Lung (tissue), 12 donors: ENCODE data around the gene GAB3. TPM values are rescaled to one million over a fixed set of nuclear protein-coding genes. Genes with fewer than 3 reads are reported as not detected.

ENCODE experiments used
- ATAC-seq: fragments of 200-7000 bp; cut with Tn5 transposase; one replicate; pipeline ENCODE4 v1.9.1; 2020; ENCODE audit warnings: moderate number of reproducible peaks; ENCODE audit not compliant: insufficient read depth, low FRiP score
- DNase-seq, 3 donors: peaks; one replicate each; pipeline ENCODE4 v3.0.0-alpha.2; 2013 to 2017
- H3K27ac ChIP-seq, 2 donors: one replicate each; pipeline ENCODE4 v1.5.1; 2013; ENCODE audit warnings: mild to moderate bottlenecking in 2 of 2, moderate library complexity in 2 of 2, control low read depth in 1 of 2, inconsistent platforms in 1 of 2, low read depth in 1 of 2, low read length in 1 of 2
- H3K27me3 ChIP-seq, 3 donors: one replicate each; pipeline ENCODE4 v1.5.1; 2013; ENCODE audit warnings: low read length in 2 of 3; ENCODE audit not compliant: control insufficient read depth in 3 of 3, insufficient read depth in 3 of 3
- H3K36me3 ChIP-seq, 4 donors: one replicate each; pipeline ENCODE4 v1.5.1; 2013; ENCODE audit warnings: low read length in 4 of 4, mild to moderate bottlenecking in 1 of 4, moderate library complexity in 1 of 4; ENCODE audit not compliant: control insufficient read depth in 4 of 4, insufficient read depth in 4 of 4
- H3K4me1 ChIP-seq, 5 donors: one replicate each; pipeline ENCODE4 v1.5.1; 2013; ENCODE audit warnings: low read length in 5 of 5, mild to moderate bottlenecking in 2 of 5, moderate library complexity in 1 of 5; ENCODE audit not compliant: control insufficient read depth in 5 of 5, insufficient read depth in 5 of 5
- H3K4me3 ChIP-seq: one replicate; pipeline ENCODE4 v1.5.1; 2013; ENCODE audit warnings: mild to moderate bottlenecking, control low read depth, moderate library complexity
- H3K9ac ChIP-seq, 2 donors: one replicate each; pipeline ENCODE4 v1.5.1; 2013; ENCODE audit warnings: low read length in 2 of 2, control low read depth in 1 of 2; ENCODE audit not compliant: insufficient read depth in 1 of 2
- H3K9me3 ChIP-seq, 4 donors: one replicate each; pipeline ENCODE4 v1.5.1; 2013; ENCODE audit warnings: low read length in 3 of 4, mild to moderate bottlenecking in 1 of 4, moderate library complexity in 1 of 4; ENCODE audit not compliant: control insufficient read depth in 4 of 4, insufficient read depth in 3 of 4
- CTCF ChIP-seq: IDR thresholded peaks from 2 replicates; pipeline ENCODE4 v1.5.1; 2012; ENCODE audit warnings: mild to moderate bottlenecking; ENCODE audit errors: control extremely low read depth, extremely low read depth
- WGBS, 2 donors: extraction: QIAGEN DNeasy Blood & Tissue Kit; methylation state at CpG; one replicate each; pipeline ENCODE4 v1.1.7; 2013; 5-methylcytosine and 5-hydroxymethylcytosine counted together
- polyA plus RNA-seq, 2 donors: library from polyadenylated mRNA; stranded (reverse); fragments of 200-250 nt; gene quantifications; one replicate each; pipeline ENCODE4 v1.2.1, GENCODE V29; 2013
- total RNA-seq, 2 donors: library from RNA; depleted of rRNA in 1 of 2; stranded (reverse); fragments of >200 nt in 1 of 2; gene quantifications; one replicate each; pipeline ENCODE4 v1.2.1, GENCODE V29; 2014 to 2021
- donor health status: control.
- donor health status: control.
- donor health status: Bipolar disorder and iron deficiency.
- donor health status: healthy.
- donor health status: DM: yes; HTN: yes; CAD: no.

Gene GAB3
- total and polyA plus RNA-seq, 4 donors = 4.4 to 12.8 (median 10.2) TPM

GRCh38 chrX:154652311-154653047 is 98.4 kb downstream of the GAB3 start:
- no peaks in the 10 kb centered on the region for H3K36me3 ChIP-seq
- peaks cover 0 to 3% (median 0%) of the 10 kb centered on the region in 5 donors for H3K4me1 ChIP-seq
- ATAC-seq (no peak), DNase-seq (no peak)
- TF ChIP-seq CTCF = no peak
- no peak overlapping the region for H3K9ac ChIP-seq
- no peak overlapping the region for H3K4me3 ChIP-seq
- H3K27ac ChIP-seq = no peak overlapping the region
- no peaks in the 10 kb centered on the region for H3K27me3 ChIP-seq
- peaks cover 0 to 5% (median 0%) of the 10 kb centered on the region in 4 donors for H3K9me3 ChIP-seq
- 92 to 98% methylated on average over 22 to 30 of the region's 30 CpGs for WGBS, 2 donors

- Histone ChIP-seq H3K9ac (no peak overlapping the region), H3K9me3 (peaks cover 0 to 5% (median 0%) of the 10 kb centered on the region in 4 donors), H3K27me3 (no peaks in the 10 kb centered on the region), H3K27ac (no peak overlapping the region), H3K4me3 (no peak overlapping the region), H3K36me3 (no peaks in the 10 kb centered on the region), H3K4me1 (peaks cover 0 to 3% (median 0%) of the 10 kb centered on the region in 5 donors)
- DNase-seq = no peak
- 28 to 54% methylated on average over 12 to 13 of the region's 13 CpGs for WGBS, 2 donors
- TF ChIP-seq CTCF = no peak
- ATAC-seq = no peak
These were observed 100.7 kb downstream of the GAB3 start for GRCh38 chrX:154650221-154650510.

GRCh38 chrX:154649503-154650220 is 101.2 kb downstream of the GAB3 start:
- H3K9ac ChIP-seq = no peak overlapping the region
- no peak for TF ChIP-seq CTCF
- DNase-seq = no peak
- H3K36me3 ChIP-seq = no peaks in the 10 kb centered on the region
- no peak for ATAC-seq
- no peak overlapping the region for H3K4me3 ChIP-seq
- H3K4me1 ChIP-seq = peaks cover 0 to 3% (median 0%) of the 10 kb centered on the region in 5 donors
- H3K27ac ChIP-seq = no peak overlapping the region
- WGBS, 2 donors = 75 to 76% methylated on average over 15 to 23 of the region's 23 CpGs
- H3K9me3 ChIP-seq = peaks cover 0 to 5% (median 0%) of the 10 kb centered on the region in 4 donors
- H3K27me3 ChIP-seq = no peaks in the 10 kb centered on the region
